Liver (tissue), 9 donors: Measurements from ENCODE around the gene CBL. TPM values are rescaled to one million over a fixed set of nuclear protein-coding genes. Genes with fewer than 3 reads are reported as not detected.

Experiments
- DNase-seq: peaks from one replicate; pipeline ENCODE4 v3.0.0-alpha.2; 2017; ENCODE audit warnings: low spot score
- H3K27ac ChIP-seq, 2 donors: one replicate each; pipeline ENCODE4 v1.7.0; 2013; ENCODE audit warnings: inconsistent platforms in 2 of 2, low read length in 2 of 2, control low read depth in 1 of 2, low read depth in 1 of 2, mild to moderate bottlenecking in 1 of 2
- H3K27me3 ChIP-seq, 4 donors: one replicate each; pipeline versions ENCODE4 v1.6.1 to v1.7.0; 2013; ENCODE audit warnings: low read length in 3 of 4, inconsistent platforms in 1 of 4, mild to moderate bottlenecking in 1 of 4, moderate library complexity in 1 of 4; ENCODE audit not compliant: control insufficient read depth in 4 of 4, insufficient read depth in 4 of 4
- H3K36me3 ChIP-seq, 4 donors: one replicate each; pipeline versions ENCODE4 v1.6.1 to v1.7.0; 2013; ENCODE audit warnings: low read length in 3 of 4, mild to moderate bottlenecking in 3 of 4, low read depth in 1 of 4, moderate library complexity in 1 of 4; ENCODE audit not compliant: control insufficient read depth in 4 of 4, insufficient read depth in 3 of 4
- H3K4me1 ChIP-seq, 4 donors: one replicate each; pipeline versions ENCODE4 v1.6.1 to v1.7.0; 2013; ENCODE audit warnings: low read length in 3 of 4, mild to moderate bottlenecking in 3 of 4, moderate library complexity in 1 of 4; ENCODE audit not compliant: control insufficient read depth in 4 of 4, insufficient read depth in 4 of 4
- H3K4me3 ChIP-seq, 3 donors: one replicate each; pipeline versions ENCODE4 v1.6.1 to v1.7.0; 2013; ENCODE audit warnings: low read length in 3 of 3, control low read depth in 1 of 3, low read depth in 1 of 3, mild to moderate bottlenecking in 1 of 3
- H3K9ac ChIP-seq, 2 donors: one replicate each; pipeline ENCODE4 v1.7.0; 2013; ENCODE audit warnings: low read length in 2 of 2, mild to moderate bottlenecking in 2 of 2, moderate library complexity in 2 of 2, control low read depth in 1 of 2, low read depth in 1 of 2
- H3K9me3 ChIP-seq, 4 donors: one replicate each; pipeline versions ENCODE4 v1.6.1 to v1.7.0; 2013; ENCODE audit warnings: low read length in 3 of 4; ENCODE audit not compliant: control insufficient read depth in 4 of 4
- EGR1 ChIP-seq, 2 donors: IDR thresholded peaks; 2 replicates each; pipeline ENCODE4 v1.6.1; 2016 to 2018; ENCODE audit warnings: antibody characterized with exemption in 2 of 2, low read depth in 2 of 2
- FOXA1 ChIP-seq: IDR thresholded peaks from 2 replicates; pipeline ENCODE4 v1.6.1; 2016; ENCODE audit warnings: antibody characterized with exemption
- FOXA2 ChIP-seq: IDR thresholded peaks from 2 replicates; pipeline ENCODE4 v1.6.1; 2016; ENCODE audit warnings: antibody characterized with exemption
- GABPA ChIP-seq, 2 donors: IDR thresholded peaks in 1 of 2; conservative IDR thresholded peaks in 1 of 2; 2 replicates each; pipeline ENCODE4 v1.6.1; 2016; ENCODE audit warnings: antibody characterized with exemption in 2 of 2, mild to moderate bottlenecking in 1 of 2, moderate library complexity in 1 of 2
- HNF4A ChIP-seq, 2 donors: conservative IDR thresholded peaks; 2 replicates each; pipeline ENCODE4 v1.6.1; 2016; ENCODE audit warnings: antibody characterized with exemption in 2 of 2, mild to moderate bottlenecking in 2 of 2
- HNF4G ChIP-seq: IDR thresholded peaks from 2 replicates; pipeline ENCODE4 v1.6.1; 2016; ENCODE audit warnings: antibody characterized with exemption
- JUND ChIP-seq, 2 donors: IDR thresholded peaks; 2 replicates each; pipeline ENCODE4 v1.6.1; 2016; ENCODE audit warnings: antibody characterized with exemption in 2 of 2
- NR2F2 ChIP-seq: IDR thresholded peaks from 2 replicates; pipeline ENCODE4 v1.6.1; 2016; ENCODE audit warnings: antibody characterized with exemption
- RAD21 ChIP-seq, 2 donors: IDR thresholded peaks; 2 replicates each; pipeline ENCODE4 v1.6.1; 2016; ENCODE audit warnings: antibody characterized with exemption in 2 of 2, mild to moderate bottlenecking in 2 of 2
- RXRA ChIP-seq, 2 donors: IDR thresholded peaks; 2 replicates each; pipeline ENCODE4 v1.6.1; 2017 to 2018; ENCODE audit warnings: antibody characterized with exemption in 2 of 2, mild to moderate bottlenecking in 1 of 2
- SP1 ChIP-seq: IDR thresholded peaks from 2 replicates; pipeline ENCODE4 v1.6.1; 2018; ENCODE audit warnings: antibody characterized with exemption, mild to moderate bottlenecking
- TAF1 ChIP-seq: conservative IDR thresholded peaks from 2 replicates; pipeline ENCODE4 v1.6.1; 2016; ENCODE audit warnings: antibody characterized with exemption, mild to moderate bottlenecking
- YY1 ChIP-seq: IDR thresholded peaks from 2 replicates; pipeline ENCODE4 v1.6.1; 2016; ENCODE audit warnings: antibody characterized with exemption, mild to moderate bottlenecking
- WGBS: extraction: QIAGEN DNeasy Blood & Tissue Kit; methylation state at CpG from one replicate; pipeline ENCODE4 v1.1.7; 2013; 5-methylcytosine and 5-hydroxymethylcytosine counted together
- polyA plus RNA-seq, 2 donors: library from polyadenylated mRNA; stranded (reverse) in 1 of 2; unstranded in 1 of 2; fragments of 200-250 nt in 1 of 2; fragments of >200 nt in 1 of 2; fragmentation: Nextera tagmentation in 1 of 2; extraction: Ambion mirVana in 1 of 2; gene quantifications; one replicate each; pipeline versions ENCODE4 v1.2.1 to v1.2.3, GENCODE V29; 2013 to 2015
- total RNA-seq, 2 donors: library from RNA; depleted of rRNA; stranded (reverse); fragments of >200 nt; gene quantifications; one replicate each; pipeline ENCODE4 v1.2.3, GENCODE V29; 2014
- TF ChIP-seq, protein P1 (sequence below): IDR thresholded peaks from 2 replicates; pipeline ENCODE4 v1.6.1; 2016; ENCODE audit warnings: antibody characterized with exemption
- TF ChIP-seq, protein P2 (sequence below): IDR thresholded peaks from 2 replicates; pipeline ENCODE4 v1.6.1; 2016; ENCODE audit warnings: antibody characterized with exemption
- TF ChIP-seq, protein P3 (sequence below): IDR thresholded peaks from 2 replicates; pipeline ENCODE4 v1.6.1; 2016; ENCODE audit warnings: antibody characterized with exemption
- TF ChIP-seq, protein P4 (sequence below): fragments of 150-350 bp; IDR thresholded peaks from 2 replicates; pipeline ENCODE4 v1.5.1; 2017; ENCODE audit warnings: improper control_type of control experiment, low read depth, low read length; ENCODE audit not compliant: missing input control
- TF ChIP-seq, protein P5 (sequence below): IDR thresholded peaks from 2 replicates; pipeline ENCODE4 v1.6.1; 2016; ENCODE audit warnings: antibody characterized with exemption, mild to moderate bottlenecking
- donor health status: healthy.
- donor health status: healthy.
- donor health status: healthy.
- donor health status: healthy.
- donor health status: healthy.

The CBL gene
- total and polyA plus RNA-seq, 4 donors = 1.6 to 5.5 (median 3.5) TPM

DNA sequence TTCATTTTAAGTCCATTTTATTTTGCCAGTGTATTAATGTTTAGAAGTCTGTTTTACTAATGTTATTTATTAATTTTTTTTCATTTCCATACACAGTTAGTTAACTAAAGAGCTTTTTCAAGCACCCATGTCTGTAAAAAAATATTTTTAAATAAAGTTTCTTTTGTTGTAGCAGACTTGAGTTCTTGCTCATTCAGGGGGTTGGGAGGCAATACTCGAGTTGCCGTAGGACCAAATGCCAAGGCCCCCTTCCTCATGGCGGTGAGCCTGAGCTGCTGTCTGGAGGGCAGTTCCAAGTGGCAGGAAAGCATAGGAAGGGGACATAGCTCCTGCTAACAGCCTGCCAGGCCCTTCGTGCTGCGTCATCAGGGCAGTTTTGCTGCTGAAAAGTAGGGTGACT is 101.8 kb downstream of the CBL start (continued):
- TF ChIP-seq, protein P1, sequence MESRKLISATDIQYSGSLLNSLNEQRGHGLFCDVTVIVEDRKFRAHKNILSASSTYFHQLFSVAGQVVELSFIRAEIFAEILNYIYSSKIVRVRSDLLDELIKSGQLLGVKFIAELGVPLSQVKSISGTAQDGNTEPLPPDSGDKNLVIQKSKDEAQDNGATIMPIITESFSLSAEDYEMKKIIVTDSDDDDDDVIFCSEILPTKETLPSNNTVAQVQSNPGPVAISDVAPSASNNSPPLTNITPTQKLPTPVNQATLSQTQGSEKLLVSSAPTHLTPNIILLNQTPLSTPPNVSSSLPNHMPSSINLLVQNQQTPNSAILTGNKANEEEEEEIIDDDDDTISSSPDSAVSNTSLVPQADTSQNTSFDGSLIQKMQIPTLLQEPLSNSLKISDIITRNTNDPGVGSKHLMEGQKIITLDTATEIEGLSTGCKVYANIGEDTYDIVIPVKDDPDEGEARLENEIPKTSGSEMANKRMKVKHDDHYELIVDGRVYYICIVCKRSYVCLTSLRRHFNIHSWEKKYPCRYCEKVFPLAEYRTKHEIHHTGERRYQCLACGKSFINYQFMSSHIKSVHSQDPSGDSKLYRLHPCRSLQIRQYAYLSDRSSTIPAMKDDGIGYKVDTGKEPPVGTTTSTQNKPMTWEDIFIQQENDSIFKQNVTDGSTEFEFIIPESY = no peak
- TF ChIP-seq TAF1 (no peak), HNF4A (conservative IDR thresholded peaks at IDR 0.05) (no peak), RAD21 (IDR thresholded peaks at IDR 0.05) (no peak), RXRA (IDR thresholded peaks at IDR 0.05) (no peak), FOXA2 (no peak)
- TF ChIP-seq, protein P2, sequence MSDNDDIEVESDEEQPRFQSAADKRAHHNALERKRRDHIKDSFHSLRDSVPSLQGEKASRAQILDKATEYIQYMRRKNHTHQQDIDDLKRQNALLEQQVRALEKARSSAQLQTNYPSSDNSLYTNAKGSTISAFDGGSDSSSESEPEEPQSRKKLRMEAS = no peak
- TF ChIP-seq, protein P3, sequence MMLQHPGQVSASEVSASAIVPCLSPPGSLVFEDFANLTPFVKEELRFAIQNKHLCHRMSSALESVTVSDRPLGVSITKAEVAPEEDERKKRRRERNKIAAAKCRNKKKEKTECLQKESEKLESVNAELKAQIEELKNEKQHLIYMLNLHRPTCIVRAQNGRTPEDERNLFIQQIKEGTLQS = no peak

DNA sequence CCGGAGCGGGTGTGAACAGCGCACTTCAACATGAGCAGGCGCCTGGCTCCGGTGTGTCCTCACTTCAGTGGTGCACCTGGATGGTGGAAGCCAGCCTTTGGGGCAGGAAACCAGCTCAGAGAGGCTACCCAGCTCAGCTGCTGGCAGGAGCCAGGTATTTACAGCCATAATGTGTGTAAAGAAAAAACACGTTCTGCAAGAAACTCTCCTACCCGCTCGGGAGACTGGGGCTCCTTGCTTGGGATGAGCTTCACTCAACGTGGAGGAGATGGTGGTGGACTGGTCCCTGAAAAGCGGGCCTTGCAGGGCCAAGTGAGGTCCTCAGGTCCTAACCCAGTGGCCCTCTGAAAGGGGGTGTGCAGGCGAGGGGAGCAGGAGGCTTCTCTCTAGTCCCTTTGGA is 103.3 kb downstream of the CBL start:
- no peak overlapping the region for H3K9ac ChIP-seq
- no peaks in the 10 kb centered on the region for H3K27me3 ChIP-seq
- H3K4me3 ChIP-seq = no peak overlapping the region
- no peaks in the 10 kb centered on the region for H3K9me3 ChIP-seq
- H3K27ac ChIP-seq = no peak overlapping the region
- WGBS = 97% methylated on average over 11 of the region's 11 CpGs
- peaks cover 0 to 3% (median 0%) of the 10 kb centered on the region in 4 donors for H3K36me3 ChIP-seq
- no peak for DNase-seq
- H3K4me1 ChIP-seq = no peaks in the 10 kb centered on the region
- TF ChIP-seq FOXA2 (no peak), NR2F2 (no peak), RXRA (IDR thresholded peaks at IDR 0.05) (no peak), TAF1 (no peak), HNF4A (conservative IDR thresholded peaks at IDR 0.05) (no peak), EGR1 (IDR thresholded peaks at IDR 0.05; ENCODE audit: low read depth in 2 of 2) (no peak), FOXA1 (no peak), GABPA (IDR thresholded peaks at IDR 0.05 in 1 of 2, conservative IDR thresholded peaks at IDR 0.05 in 1 of 2) (no peak), RAD21 (IDR thresholded peaks at IDR 0.05) (no peak), YY1 (no peak), HNF4G (no peak), SP1 (no peak), JUND (IDR thresholded peaks at IDR 0.05) (no peak)
- TF ChIP-seq, protein P1 = no peak
- TF ChIP-seq, protein P4, sequence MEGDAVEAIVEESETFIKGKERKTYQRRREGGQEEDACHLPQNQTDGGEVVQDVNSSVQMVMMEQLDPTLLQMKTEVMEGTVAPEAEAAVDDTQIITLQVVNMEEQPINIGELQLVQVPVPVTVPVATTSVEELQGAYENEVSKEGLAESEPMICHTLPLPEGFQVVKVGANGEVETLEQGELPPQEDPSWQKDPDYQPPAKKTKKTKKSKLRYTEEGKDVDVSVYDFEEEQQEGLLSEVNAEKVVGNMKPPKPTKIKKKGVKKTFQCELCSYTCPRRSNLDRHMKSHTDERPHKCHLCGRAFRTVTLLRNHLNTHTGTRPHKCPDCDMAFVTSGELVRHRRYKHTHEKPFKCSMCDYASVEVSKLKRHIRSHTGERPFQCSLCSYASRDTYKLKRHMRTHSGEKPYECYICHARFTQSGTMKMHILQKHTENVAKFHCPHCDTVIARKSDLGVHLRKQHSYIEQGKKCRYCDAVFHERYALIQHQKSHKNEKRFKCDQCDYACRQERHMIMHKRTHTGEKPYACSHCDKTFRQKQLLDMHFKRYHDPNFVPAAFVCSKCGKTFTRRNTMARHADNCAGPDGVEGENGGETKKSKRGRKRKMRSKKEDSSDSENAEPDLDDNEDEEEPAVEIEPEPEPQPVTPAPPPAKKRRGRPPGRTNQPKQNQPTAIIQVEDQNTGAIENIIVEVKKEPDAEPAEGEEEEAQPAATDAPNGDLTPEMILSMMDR = no peak
- TF ChIP-seq, protein P5, sequence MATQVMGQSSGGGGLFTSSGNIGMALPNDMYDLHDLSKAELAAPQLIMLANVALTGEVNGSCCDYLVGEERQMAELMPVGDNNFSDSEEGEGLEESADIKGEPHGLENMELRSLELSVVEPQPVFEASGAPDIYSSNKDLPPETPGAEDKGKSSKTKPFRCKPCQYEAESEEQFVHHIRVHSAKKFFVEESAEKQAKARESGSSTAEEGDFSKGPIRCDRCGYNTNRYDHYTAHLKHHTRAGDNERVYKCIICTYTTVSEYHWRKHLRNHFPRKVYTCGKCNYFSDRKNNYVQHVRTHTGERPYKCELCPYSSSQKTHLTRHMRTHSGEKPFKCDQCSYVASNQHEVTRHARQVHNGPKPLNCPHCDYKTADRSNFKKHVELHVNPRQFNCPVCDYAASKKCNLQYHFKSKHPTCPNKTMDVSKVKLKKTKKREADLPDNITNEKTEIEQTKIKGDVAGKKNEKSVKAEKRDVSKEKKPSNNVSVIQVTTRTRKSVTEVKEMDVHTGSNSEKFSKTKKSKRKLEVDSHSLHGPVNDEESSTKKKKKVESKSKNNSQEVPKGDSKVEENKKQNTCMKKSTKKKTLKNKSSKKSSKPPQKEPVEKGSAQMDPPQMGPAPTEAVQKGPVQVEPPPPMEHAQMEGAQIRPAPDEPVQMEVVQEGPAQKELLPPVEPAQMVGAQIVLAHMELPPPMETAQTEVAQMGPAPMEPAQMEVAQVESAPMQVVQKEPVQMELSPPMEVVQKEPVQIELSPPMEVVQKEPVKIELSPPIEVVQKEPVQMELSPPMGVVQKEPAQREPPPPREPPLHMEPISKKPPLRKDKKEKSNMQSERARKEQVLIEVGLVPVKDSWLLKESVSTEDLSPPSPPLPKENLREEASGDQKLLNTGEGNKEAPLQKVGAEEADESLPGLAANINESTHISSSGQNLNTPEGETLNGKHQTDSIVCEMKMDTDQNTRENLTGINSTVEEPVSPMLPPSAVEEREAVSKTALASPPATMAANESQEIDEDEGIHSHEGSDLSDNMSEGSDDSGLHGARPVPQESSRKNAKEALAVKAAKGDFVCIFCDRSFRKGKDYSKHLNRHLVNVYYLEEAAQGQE = no peak
- TF ChIP-seq, protein P2 = no peak
- TF ChIP-seq, protein P3 = no peak
